Measurements from ENCODE around the gene TUT4. TPM values are rescaled to one million over a fixed set of nuclear protein-coding genes. Genes with fewer than 3 reads are reported as not detected.

Gene TUT4
- total and polyA plus RNA-seq, 2 donors = 27.0 to 145 TPM

- H3K4me3 ChIP-seq (ENCODE audit: low read depth, low read length) = no peak overlapping the region
- H3K4me1 ChIP-seq (ENCODE audit: insufficient read depth) = no peaks in the 10 kb centered on the region
- 98% methylated on average over 2 of the region's 2 CpGs for WGBS
- no peak overlapping the region for H3K27ac ChIP-seq (ENCODE audit: low read depth)
- H3K36me3 ChIP-seq (ENCODE audit: insufficient read depth) = no peaks in the 10 kb centered on the region
- no peak for DNase-seq (ENCODE audit: extremely low spot score)
Observed at GRCh38 chr1:52534928-52535764, 17.7 kb downstream of the TUT4 start.

GRCh38 chr1:52533713-52534112 lies 19.2 kb downstream of the TUT4 start:
- no peaks in the 10 kb centered on the region for H3K4me1 ChIP-seq (ENCODE audit: insufficient read depth)
- 95% methylated on average over 9 of the region's 9 CpGs for WGBS
- DNase-seq (ENCODE audit: extremely low spot score) = no peak

GRCh38 chr1:52532731-52533327 lies 20.1 kb downstream of the TUT4 start:
- Histone ChIP-seq H3K4me1 (ENCODE audit: insufficient read depth) (no peaks in the 10 kb centered on the region), H3K27ac (ENCODE audit: low read depth) (no peak overlapping the region), H3K4me3 (ENCODE audit: low read depth, low read length) (no peak overlapping the region), H3K36me3 (ENCODE audit: insufficient read depth) (no peaks in the 10 kb centered on the region)
- 95% methylated on average over 2 of the region's 2 CpGs for WGBS
- no peak for DNase-seq (ENCODE audit: extremely low spot score)

More at GRCh38 chr1:52533713-52534112, 19.2 kb downstream of the TUT4 start:
- Histone ChIP-seq H3K36me3 (ENCODE audit: insufficient read depth) (no peaks in the 10 kb centered on the region), H3K4me3 (ENCODE audit: low read depth, low read length) (no peak overlapping the region), H3K27ac (ENCODE audit: low read depth) (no peak overlapping the region)

- DNase-seq (ENCODE audit: extremely low spot score) = no peak
- no peak overlapping the region for H3K27ac ChIP-seq (ENCODE audit: low read depth)
- no peaks in the 10 kb centered on the region for H3K36me3 ChIP-seq (ENCODE audit: insufficient read depth)
- 90% methylated on average over 8 of the region's 8 CpGs for WGBS
- no peak overlapping the region for H3K4me3 ChIP-seq (ENCODE audit: low read depth, low read length)
- H3K4me1 ChIP-seq (ENCODE audit: insufficient read depth) = no peaks in the 10 kb centered on the region
Observed at GRCh38 chr1:52532247-52532646, 20.6 kb downstream of the TUT4 start.

GRCh38 chr1:52531249-52531872 lies 21.5 kb downstream of the TUT4 start:
- Histone ChIP-seq H3K4me3 (ENCODE audit: low read depth, low read length) (no peak overlapping the region), H3K36me3 (ENCODE audit: insufficient read depth) (no peaks in the 10 kb centered on the region), H3K4me1 (ENCODE audit: insufficient read depth) (no peaks in the 10 kb centered on the region), H3K27ac (ENCODE audit: low read depth) (peak overlapping the region; percentile 10)
- whole genome bisulfite sequencing = 89% methylated on average over 3 of the region's 3 CpGs
- no peak for DNase-seq (ENCODE audit: extremely low spot score)

GRCh38 chr1:52530563-52531144 lies 22.2 kb downstream of the TUT4 start:
- Histone ChIP-seq H3K27ac (ENCODE audit: low read depth) (no peak overlapping the region), H3K4me1 (ENCODE audit: insufficient read depth) (no peaks in the 10 kb centered on the region), H3K36me3 (ENCODE audit: insufficient read depth) (no peaks in the 10 kb centered on the region), H3K4me3 (ENCODE audit: low read depth, low read length) (no peak overlapping the region)
- WGBS = 89% methylated on average over 5 of the region's 5 CpGs
- DNase-seq (ENCODE audit: extremely low spot score) = no peak

GRCh38 chr1:52523376-52523775 lies 29.5 kb downstream of the TUT4 start:
- no peak overlapping the region for H3K27ac ChIP-seq (ENCODE audit: low read depth)

GRCh38 chr1:52520148-52520547 lies 32.7 kb downstream of the TUT4 start:
- 80% methylated on average over 2 of the region's 2 CpGs for WGBS
- Histone ChIP-seq H3K4me1 (ENCODE audit: insufficient read depth) (no peaks in the 10 kb centered on the region), H3K36me3 (ENCODE audit: insufficient read depth) (no peaks in the 10 kb centered on the region), H3K4me3 (ENCODE audit: low read depth, low read length) (no peak overlapping the region), H3K27ac (ENCODE audit: low read depth) (no peak overlapping the region)
- no peak for DNase-seq (ENCODE audit: extremely low spot score)

More at GRCh38 chr1:52523376-52523775, 29.5 kb downstream of the TUT4 start:
- DNase-seq (ENCODE audit: extremely low spot score) = no peak
- H3K4me3 ChIP-seq (ENCODE audit: low read depth, low read length) = no peak overlapping the region
- H3K36me3 ChIP-seq (ENCODE audit: insufficient read depth) = peaks cover 2% of the 10 kb centered on the region
- H3K4me1 ChIP-seq (ENCODE audit: insufficient read depth) = no peaks in the 10 kb centered on the region
- WGBS = 71% methylated on average over 3 of the region's 3 CpGs

GRCh38 chr1:52518962-52519361 lies 33.9 kb downstream of the TUT4 start:
- Histone ChIP-seq H3K4me3 (ENCODE audit: low read depth, low read length) (no peak overlapping the region), H3K36me3 (ENCODE audit: insufficient read depth) (no peaks in the 10 kb centered on the region), H3K4me1 (ENCODE audit: insufficient read depth) (no peaks in the 10 kb centered on the region), H3K27ac (ENCODE audit: low read depth) (no peak overlapping the region)
- 90% methylated on average over 2 of the region's 2 CpGs for WGBS
- DNase-seq (ENCODE audit: extremely low spot score) = no peak

GRCh38 chr1:52511851-52512615 lies 40.9 kb downstream of the TUT4 start:
- Histone ChIP-seq H3K4me1 (ENCODE audit: insufficient read depth) (no peaks in the 10 kb centered on the region), H3K36me3 (ENCODE audit: insufficient read depth) (no peaks in the 10 kb centered on the region), H3K4me3 (ENCODE audit: low read depth, low read length) (no peak overlapping the region), H3K27ac (ENCODE audit: low read depth) (no peak overlapping the region)
- no peak for DNase-seq (ENCODE audit: extremely low spot score)
- 100% methylated on average over 2 of the region's 2 CpGs for WGBS

- DNase-seq (ENCODE audit: extremely low spot score) = no peak
- no peak overlapping the region for H3K27ac ChIP-seq (ENCODE audit: low read depth)
Observed at GRCh38 chr1:52511439-52511838, 41.5 kb downstream of the TUT4 start.

GRCh38 chr1:52506920-52507546 lies 45.9 kb downstream of the TUT4 start:
- 88% methylated on average over 3 of the region's 3 CpGs for WGBS
- no peak for DNase-seq (ENCODE audit: extremely low spot score)
- H3K4me3 ChIP-seq (ENCODE audit: low read depth, low read length) = no peak overlapping the region
- H3K36me3 ChIP-seq (ENCODE audit: insufficient read depth) = no peaks in the 10 kb centered on the region
- H3K27ac ChIP-seq (ENCODE audit: low read depth) = no peak overlapping the region
- no peaks in the 10 kb centered on the region for H3K4me1 ChIP-seq (ENCODE audit: insufficient read depth)

More at GRCh38 chr1:52511439-52511838, 41.5 kb downstream of the TUT4 start:
- no peaks in the 10 kb centered on the region for H3K36me3 ChIP-seq (ENCODE audit: insufficient read depth)
- H3K4me3 ChIP-seq (ENCODE audit: low read depth, low read length) = no peak overlapping the region
- no peaks in the 10 kb centered on the region for H3K4me1 ChIP-seq (ENCODE audit: insufficient read depth)
- 68% methylated on average over 2 of the region's 2 CpGs for WGBS

GRCh38 chr1:52506349-52506748 lies 46.5 kb downstream of the TUT4 start:
- H3K4me1 ChIP-seq (ENCODE audit: insufficient read depth) = no peaks in the 10 kb centered on the region
- WGBS = 94% methylated on average over 3 of the region's 3 CpGs
- DNase-seq (ENCODE audit: extremely low spot score) = no peak
- no peak overlapping the region for H3K4me3 ChIP-seq (ENCODE audit: low read depth, low read length)
- H3K27ac ChIP-seq (ENCODE audit: low read depth) = no peak overlapping the region
- H3K36me3 ChIP-seq (ENCODE audit: insufficient read depth) = no peaks in the 10 kb centered on the region
